ENCODE measurements around the gene MDM1.

GRCh38 chr12:68364893-68365725 is 32.9 kb upstream of the MDM1 start:
- TF ChIP-seq NR2F2 (IDR thresholded peaks at IDR 0.05) (peak; percentile 65), CTCF (IDR thresholded peaks at IDR 0.05; ENCODE audit: low read depth, low read length, missing input control) (no peak), REST (IDR thresholded peaks at IDR 0.05) (peak; percentile 68)
